Fibroblast of lung (primary cell): ENCODE data around the gene POLR1A. TPM values are rescaled to one million over a fixed set of nuclear protein-coding genes. Genes with fewer than 3 reads are reported as not detected.

Experiments used
- DNase-seq, 2 donors: peaks; one replicate each; pipeline versions ENCODE4 v3.0.0 to v3.0.0-alpha.2; 2010; ENCODE audit warnings: low read depth in 2 of 2
- H2AFZ ChIP-seq: 2 replicates; pipeline ENCODE4 v1.5.1; 2012; ENCODE audit warnings: low read length, control low read depth, inconsistent platforms
- H3K27ac ChIP-seq: 2 replicates; pipeline ENCODE4 v1.5.1; 2011; ENCODE audit warnings: low read length, control low read depth; ENCODE audit not compliant: insufficient read depth
- H3K27me3 ChIP-seq: 2 replicates; pipeline ENCODE4 v1.5.1; 2011; ENCODE audit warnings: mild to moderate bottlenecking, low read length; ENCODE audit not compliant: control insufficient read depth, insufficient read depth
- H3K36me3 ChIP-seq: 2 replicates; pipeline ENCODE4 v1.5.1; 2011; ENCODE audit warnings: low read length; ENCODE audit not compliant: control insufficient read depth, insufficient read depth
- H3K4me1 ChIP-seq: 2 replicates; pipeline ENCODE4 v1.5.1; 2011; ENCODE audit warnings: low read length; ENCODE audit not compliant: control insufficient read depth, insufficient read depth; ENCODE audit errors: extremely low read depth
- H3K4me2 ChIP-seq: 2 replicates; pipeline ENCODE4 v1.5.1; 2011; ENCODE audit warnings: low read length, control low read depth; ENCODE audit not compliant: insufficient read depth; ENCODE audit errors: extremely low read depth
- H3K4me3 ChIP-seq, 4 experiments: fragments of 200-600 bp in 1 of 4; sonication (generic) in 1 of 4; replicated peaks in 1 of 4; 2 replicates each; pipeline ENCODE4 v1.5.1; 2011 to 2016; ENCODE audit warnings: low read length in 4 of 4, low read depth in 3 of 4, mild to moderate bottlenecking in 3 of 4, control low read depth in 2 of 4, inconsistent platforms in 1 of 4, mixed read lengths in 1 of 4; ENCODE audit not compliant: insufficient read depth in 1 of 4; ENCODE audit errors: control extremely low read depth in 1 of 4
- H3K79me2 ChIP-seq: 2 replicates; pipeline ENCODE4 v1.5.1; 2012; ENCODE audit warnings: mild to moderate bottlenecking, low read length, inconsistent platforms; ENCODE audit not compliant: control insufficient read depth, insufficient read depth
- H3K9ac ChIP-seq: 2 replicates; pipeline ENCODE4 v1.5.1; 2011; ENCODE audit warnings: mild to moderate bottlenecking, low read length, control low read depth; ENCODE audit not compliant: insufficient read depth
- H3K9me3 ChIP-seq: 2 replicates; pipeline ENCODE4 v1.5.1; 2012; ENCODE audit warnings: low read depth, low read length; ENCODE audit not compliant: control insufficient read depth, insufficient read depth
- H4K20me1 ChIP-seq: 2 replicates; pipeline ENCODE4 v1.5.1; 2011; ENCODE audit warnings: low read length; ENCODE audit not compliant: control insufficient read depth, insufficient read depth; ENCODE audit errors: extremely low read depth
- EZH2 ChIP-seq: IDR thresholded peaks from 2 replicates; pipeline ENCODE4 v1.5.1; 2012; ENCODE audit warnings: low read length, control low read depth, mild to moderate bottlenecking; ENCODE audit errors: missing control alignments
- polyA plus RNA-seq, 2 donors: library from polyadenylated mRNA; depleted of rRNA in 1 of 2; stranded (reverse) in 1 of 2; unstranded in 1 of 2; fragments of >200 nt; gene quantifications; 2 replicates each; pipeline ENCODE4 v1.2.1, GENCODE V29; 2011 to 2012; ENCODE audit warnings: missing spikeins in 1 of 2
- total RNA-seq: library from RNA; depleted of rRNA; stranded (reverse); fragments of >200 nt; gene quantifications from 2 replicates; pipeline ENCODE4 v1.2.1, GENCODE V29; 2014
- TF ChIP-seq, protein P1 (sequence below), 2 donors: IDR thresholded peaks in 1 of 2; conservative IDR thresholded peaks in 1 of 2; 1 replicate in 1 of 2; 2 replicates in 1 of 2; pipeline ENCODE4 v1.5.1; 2011 to 2012; ENCODE audit warnings: low read length in 2 of 2, control low read depth in 1 of 2, inconsistent platforms in 1 of 2, low read depth in 1 of 2, mild to moderate bottlenecking in 1 of 2

The POLR1A gene
- total and polyA plus RNA-seq, 2 donors (not counting 1 experiment from before 2014, with no cell fraction given), result 9.4 to 9.9 TPM

DNA sequence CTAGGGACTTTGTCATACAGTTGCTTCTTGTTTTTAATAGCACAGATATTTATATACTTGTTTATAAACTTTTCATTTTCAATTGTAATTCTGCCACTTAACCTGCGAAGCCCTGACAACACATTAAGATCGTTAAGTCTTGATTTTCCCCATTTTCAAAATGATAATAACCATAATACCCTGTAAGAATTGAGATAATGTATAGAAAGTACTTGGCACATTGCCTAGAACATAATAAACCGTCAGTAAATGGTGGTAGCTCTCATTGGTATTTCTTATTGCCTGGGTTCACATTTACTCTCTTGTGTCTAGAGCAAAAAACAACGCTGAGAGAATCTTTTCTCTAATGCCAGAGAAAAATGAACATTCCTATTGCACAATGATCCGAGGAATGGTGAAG is 19.0 kb upstream of the POLR1A start:
- Histone ChIP-seq H3K27me3 (no peaks in the 10 kb centered on the region), H4K20me1 (no peaks in the 10 kb centered on the region), H3K4me1 (no peaks in the 10 kb centered on the region), H3K27ac (no peak overlapping the region), H3K79me2 (no peaks in the 10 kb centered on the region), H3K36me3 (peaks cover 18% of the 10 kb centered on the region), H3K9me3 (no peaks in the 10 kb centered on the region), H3K4me3 (no peak overlapping the region), H2AFZ (no peak overlapping the region), H3K4me2 (no peak overlapping the region), H3K9ac (no peak overlapping the region)
- TF ChIP-seq EZH2, result no peak
- TF ChIP-seq, protein P1, sequence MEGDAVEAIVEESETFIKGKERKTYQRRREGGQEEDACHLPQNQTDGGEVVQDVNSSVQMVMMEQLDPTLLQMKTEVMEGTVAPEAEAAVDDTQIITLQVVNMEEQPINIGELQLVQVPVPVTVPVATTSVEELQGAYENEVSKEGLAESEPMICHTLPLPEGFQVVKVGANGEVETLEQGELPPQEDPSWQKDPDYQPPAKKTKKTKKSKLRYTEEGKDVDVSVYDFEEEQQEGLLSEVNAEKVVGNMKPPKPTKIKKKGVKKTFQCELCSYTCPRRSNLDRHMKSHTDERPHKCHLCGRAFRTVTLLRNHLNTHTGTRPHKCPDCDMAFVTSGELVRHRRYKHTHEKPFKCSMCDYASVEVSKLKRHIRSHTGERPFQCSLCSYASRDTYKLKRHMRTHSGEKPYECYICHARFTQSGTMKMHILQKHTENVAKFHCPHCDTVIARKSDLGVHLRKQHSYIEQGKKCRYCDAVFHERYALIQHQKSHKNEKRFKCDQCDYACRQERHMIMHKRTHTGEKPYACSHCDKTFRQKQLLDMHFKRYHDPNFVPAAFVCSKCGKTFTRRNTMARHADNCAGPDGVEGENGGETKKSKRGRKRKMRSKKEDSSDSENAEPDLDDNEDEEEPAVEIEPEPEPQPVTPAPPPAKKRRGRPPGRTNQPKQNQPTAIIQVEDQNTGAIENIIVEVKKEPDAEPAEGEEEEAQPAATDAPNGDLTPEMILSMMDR (conservative IDR thresholded peaks at IDR 0.05 in 1 of 2, IDR thresholded peaks at IDR 0.05 in 1 of 2; ENCODE audit: low read depth in 1 of 2, low read length in 2 of 2), result no peak
- no peak for DNase-seq

DNA sequence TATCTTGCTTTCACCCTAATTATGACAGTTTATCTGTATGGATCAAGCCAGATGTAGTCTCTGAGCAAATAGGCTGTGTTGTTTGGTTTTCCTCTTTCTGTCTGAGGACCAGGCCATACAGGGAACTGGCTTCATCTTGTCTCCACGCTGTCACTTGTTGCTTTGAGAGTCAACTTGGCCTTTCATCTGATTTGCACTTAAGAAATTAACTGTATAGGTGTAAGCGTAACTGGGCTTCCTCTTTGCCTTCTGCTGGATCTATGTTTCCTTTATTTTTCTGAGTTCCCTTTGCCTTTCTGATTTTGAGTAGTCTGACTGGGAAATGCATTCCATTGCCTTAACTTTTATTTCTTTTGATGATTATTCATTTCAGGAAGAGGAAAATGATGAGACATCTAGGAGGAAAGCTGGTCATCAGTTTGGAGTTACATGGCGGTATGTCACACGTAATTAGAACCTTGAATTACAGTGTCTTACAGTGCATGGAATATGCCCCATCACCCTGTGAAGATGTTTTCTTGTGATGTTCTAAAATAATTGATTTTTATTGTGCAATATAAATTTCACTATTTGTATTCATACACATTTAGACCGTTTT is 17.7 kb upstream of the POLR1A start:
- H3K9ac ChIP-seq, result no peak overlapping the region
- TF ChIP-seq, protein P1 (conservative IDR thresholded peaks at IDR 0.05 in 1 of 2, IDR thresholded peaks at IDR 0.05 in 1 of 2; ENCODE audit: low read depth in 1 of 2, low read length in 2 of 2), result no peak
- no peaks in the 10 kb centered on the region for H3K4me1 ChIP-seq
- no peaks in the 10 kb centered on the region for H4K20me1 ChIP-seq
- no peaks in the 10 kb centered on the region for H3K27me3 ChIP-seq
- no peak overlapping the region for H3K4me3 ChIP-seq
- no peaks in the 10 kb centered on the region for H3K9me3 ChIP-seq
- DNase-seq, result no peak
- no peak overlapping the region for H2AFZ ChIP-seq
- H3K79me2 ChIP-seq, result no peaks in the 10 kb centered on the region
- peaks cover 16% of the 10 kb centered on the region for H3K36me3 ChIP-seq
- H3K4me2 ChIP-seq, result no peak overlapping the region
- H3K27ac ChIP-seq, result no peak overlapping the region

DNA sequence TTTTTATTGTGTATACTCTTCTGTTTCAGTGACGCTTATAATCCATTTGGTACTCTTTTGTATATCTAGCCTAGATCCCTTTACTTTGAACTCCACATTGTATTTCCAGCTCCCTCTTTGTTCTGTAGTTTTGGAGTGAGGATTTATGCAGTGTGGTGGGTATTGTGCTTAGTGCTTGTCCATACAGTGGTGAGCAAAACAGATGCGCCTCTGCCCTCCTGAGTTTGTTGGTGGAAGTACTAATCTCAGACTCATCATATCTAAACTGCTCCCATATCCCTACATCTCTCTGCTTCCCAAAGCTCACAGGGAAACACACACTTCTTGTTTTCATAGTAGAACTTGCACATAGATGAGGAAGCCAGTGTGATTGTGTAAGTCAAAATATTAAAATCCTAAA is 12.4 kb upstream of the POLR1A start:
- peaks cover 3% of the 10 kb centered on the region for H3K79me2 ChIP-seq
- no peak overlapping the region for H2AFZ ChIP-seq
- no peaks in the 10 kb centered on the region for H3K9me3 ChIP-seq
- DNase-seq, result no peak
- no peak for TF ChIP-seq EZH2
- TF ChIP-seq, protein P1 (conservative IDR thresholded peaks at IDR 0.05 in 1 of 2, IDR thresholded peaks at IDR 0.05 in 1 of 2; ENCODE audit: low read depth in 1 of 2, low read length in 2 of 2), result no peak
- no peak overlapping the region for H3K4me2 ChIP-seq
- H3K4me3 ChIP-seq, result no peak overlapping the region
- no peak overlapping the region for H3K27ac ChIP-seq
- H3K9ac ChIP-seq, result no peak overlapping the region
- H4K20me1 ChIP-seq, result no peaks in the 10 kb centered on the region
- H3K36me3 ChIP-seq, result peaks cover 17% of the 10 kb centered on the region
- H3K4me1 ChIP-seq, result no peaks in the 10 kb centered on the region
- H3K27me3 ChIP-seq, result no peaks in the 10 kb centered on the region
